WERI-Rb-1 (cell line): ENCODE results near the gene RAN.

Experiments used
- DNase-seq: peaks from one replicate; pipeline ENCODE4 v3.0.0-alpha.2; 2020
- H3K27ac ChIP-seq: fragments of 250-450 bp; sonication (Bioruptor Pico); 2 replicates; pipeline ENCODE4 v1.5.1; 2020; ENCODE audit warnings: mild to moderate bottlenecking, moderate library complexity
- H3K27me3 ChIP-seq: fragments of 250-450 bp; sonication (Bioruptor Pico); 2 replicates; pipeline ENCODE4 v1.5.1; 2021; ENCODE audit warnings: mild to moderate bottlenecking, low read depth, moderate library complexity; ENCODE audit not compliant: insufficient read depth, severe bottlenecking
- H3K36me3 ChIP-seq: fragments of 250-450 bp; sonication (Bioruptor Pico); 2 replicates; pipeline ENCODE4 v1.5.1; 2020; ENCODE audit warnings: mild to moderate bottlenecking, moderate library complexity
- H3K4me3 ChIP-seq: 2 replicates; pipeline ENCODE4 v1.5.1; 2011; ENCODE audit warnings: low read depth, mild to moderate bottlenecking, control low read depth, low read length
- H3K9me3 ChIP-seq: fragments of 250-450 bp; sonication (Bioruptor Pico); 2 replicates; pipeline ENCODE4 v1.5.1; 2021; ENCODE audit warnings: mild to moderate bottlenecking, moderate library complexity; ENCODE audit not compliant: severe bottlenecking
- CTCF ChIP-seq: IDR thresholded peaks from 2 replicates; pipeline ENCODE4 v1.5.1; 2011; ENCODE audit warnings: low read depth, mild to moderate bottlenecking, control low read depth, inconsistent platforms, low read length

Gene RAN

DNA sequence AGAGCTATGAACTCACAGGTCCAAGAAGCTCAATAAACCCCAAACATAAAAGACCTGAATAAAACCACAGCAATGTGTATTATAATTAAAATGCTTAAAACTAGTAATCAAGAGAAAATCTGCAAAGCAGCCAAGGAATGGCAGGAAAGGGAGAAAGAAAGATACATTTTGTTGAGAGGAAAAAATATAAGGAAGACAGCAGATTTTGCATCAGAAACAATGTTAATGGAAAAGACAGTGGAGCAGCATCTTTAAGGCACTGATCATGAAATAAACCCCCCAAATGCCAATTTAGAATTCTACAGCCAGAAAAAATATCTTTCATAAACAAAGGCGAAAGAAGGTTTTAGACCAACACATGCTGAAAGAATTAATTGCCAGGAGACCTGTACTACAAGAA, 39.3 kb downstream of the RAN start:
- H3K27me3 ChIP-seq: no peaks in the 10 kb centered on the region
- no peaks in the 10 kb centered on the region for H3K36me3 ChIP-seq
- TF ChIP-seq CTCF: no peak
- no peak overlapping the region for H3K27ac ChIP-seq
- H3K4me3 ChIP-seq: no peak overlapping the region
- no peak for DNase-seq
- H3K9me3 ChIP-seq: peaks cover 6% of the 10 kb centered on the region

GRCh38 chr12:130911933-130912332, 40.1 kb downstream of the RAN start:
- no peaks in the 10 kb centered on the region for H3K36me3 ChIP-seq
- H3K27me3 ChIP-seq: no peaks in the 10 kb centered on the region
- no peak overlapping the region for H3K27ac ChIP-seq
- DNase-seq: no peak
- peaks cover 6% of the 10 kb centered on the region for H3K9me3 ChIP-seq
- no peak overlapping the region for H3K4me3 ChIP-seq
- TF ChIP-seq CTCF: no peak

DNA sequence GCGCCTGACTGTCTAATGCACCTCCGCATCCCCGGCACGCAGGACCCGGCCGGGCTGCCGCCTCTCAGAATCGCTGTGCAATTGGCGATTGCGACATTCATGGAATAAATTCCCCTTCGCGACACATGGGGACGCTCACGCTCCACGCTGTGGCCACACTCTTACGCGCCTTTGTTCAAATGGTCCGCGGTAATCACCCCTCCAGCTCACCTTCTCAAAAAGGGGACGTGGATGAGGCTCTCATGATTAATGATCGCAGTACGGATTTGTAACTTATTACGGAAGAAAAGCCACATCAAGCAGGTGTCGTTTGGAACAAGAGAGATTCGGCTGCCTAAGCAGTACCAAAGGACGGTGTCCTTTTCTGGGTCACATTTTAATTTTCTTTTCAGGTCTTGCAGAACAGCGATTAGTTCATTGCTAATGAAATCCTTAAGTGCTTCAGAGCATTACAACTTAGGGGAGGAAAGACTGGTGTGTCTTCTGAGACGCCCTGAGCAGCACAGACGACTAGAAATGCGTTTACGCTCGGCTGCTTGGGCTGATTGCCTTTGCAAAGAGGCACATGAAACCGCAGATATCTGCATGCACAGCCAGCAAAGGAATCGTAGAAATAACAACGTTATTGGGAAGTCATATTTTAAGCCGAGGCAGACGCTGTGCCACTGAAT, 44.5 kb downstream of the RAN start:
- Histone ChIP-seq H3K36me3 (no peaks in the 10 kb centered on the region), H3K4me3 (peak overlapping the region; percentile 34), H3K9me3 (peaks cover 3% of the 10 kb centered on the region), H3K27ac (peak overlapping the region; percentile 36), H3K27me3 (no peaks in the 10 kb centered on the region)
- peak; percentile 97 for TF ChIP-seq CTCF
- peak; percentile 80 for DNase-seq

GRCh38 chr12:130917607-130918006, 45.7 kb downstream of the RAN start:
- Histone ChIP-seq H3K27ac (no peak overlapping the region), H3K36me3 (no peaks in the 10 kb centered on the region), H3K27me3 (no peaks in the 10 kb centered on the region), H3K4me3 (no peak overlapping the region), H3K9me3 (no peaks in the 10 kb centered on the region)
- TF ChIP-seq CTCF: no peak
- no peak for DNase-seq

DNA sequence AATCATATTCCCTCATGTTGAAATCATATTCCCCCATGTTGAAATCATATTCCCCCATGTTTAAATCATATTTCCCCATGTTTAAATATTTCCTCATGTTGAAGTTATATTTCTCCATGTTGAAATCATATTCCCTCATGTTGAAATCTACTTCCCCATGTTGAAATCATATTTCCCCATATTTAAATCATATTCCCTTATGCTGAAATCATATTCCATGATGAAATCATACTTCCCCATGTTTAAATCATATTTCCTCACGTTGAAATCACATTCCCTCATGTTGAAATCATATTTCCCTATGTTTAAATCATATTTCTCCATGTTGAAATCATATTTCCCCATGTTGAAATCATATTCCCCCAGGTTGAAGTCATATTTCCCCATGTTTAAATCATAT, 47.2 kb downstream of the RAN start:
- no peak for TF ChIP-seq CTCF
- H3K4me3 ChIP-seq: no peak overlapping the region
- no peaks in the 10 kb centered on the region for H3K36me3 ChIP-seq
- H3K27ac ChIP-seq: no peak overlapping the region
- no peaks in the 10 kb centered on the region for H3K9me3 ChIP-seq
- no peaks in the 10 kb centered on the region for H3K27me3 ChIP-seq
- no peak for DNase-seq

DNA sequence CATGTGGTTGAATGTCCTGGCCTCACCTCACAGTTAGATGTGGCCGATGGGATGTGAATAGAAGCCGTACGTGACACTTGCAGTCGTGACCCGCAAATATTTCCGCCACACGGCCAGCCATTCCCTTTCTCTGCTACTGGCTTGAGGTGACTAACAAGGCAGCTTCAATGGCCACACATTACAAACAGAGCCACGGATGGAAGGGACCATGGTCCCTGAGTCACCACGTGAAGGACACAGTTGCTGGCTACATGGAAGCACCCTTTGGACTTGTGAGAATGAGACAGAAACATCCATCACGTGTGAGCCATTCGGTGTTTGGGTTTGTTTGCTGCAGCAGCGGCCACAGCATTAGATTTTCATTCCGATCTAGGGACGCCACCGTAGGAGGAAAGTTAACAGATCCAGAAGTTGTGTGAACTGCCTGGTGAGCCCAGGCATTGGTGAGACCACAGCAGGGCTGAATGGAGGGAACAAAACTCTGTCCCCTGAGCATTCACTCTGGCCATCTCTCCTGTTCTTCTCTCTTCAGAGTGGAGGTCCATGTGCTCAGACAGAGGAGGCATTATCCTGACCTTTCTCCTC, 48.3 kb downstream of the RAN start:
- H3K4me3 ChIP-seq: no peak overlapping the region
- H3K27me3 ChIP-seq: no peaks in the 10 kb centered on the region
- no peak overlapping the region for H3K27ac ChIP-seq
- H3K36me3 ChIP-seq: no peaks in the 10 kb centered on the region
- no peaks in the 10 kb centered on the region for H3K9me3 ChIP-seq
- TF ChIP-seq CTCF: no peak
- DNase-seq: no peak
